Hepatocyte (in vitro differentiated cells): Measurements from ENCODE around the gene MAP3K2.

Source experiments
- EZH2 ChIP-seq: fragments of 200-600 bp; sonication (generic); IDR thresholded peaks from 2 replicates; pipeline ENCODE4 v1.6.1; 2016; ENCODE audit warnings: antibody characterized with exemption, mild to moderate bottlenecking, borderline replicate concordance
- EZH2phosphoT487 ChIP-seq: fragments of 200-600 bp; sonication (generic); IDR thresholded peaks from one replicate; pipeline ENCODE4 v1.6.1; 2018; ENCODE audit warnings: antibody characterized with exemption, mild to moderate bottlenecking, low read depth, moderate library complexity; ENCODE audit not compliant: unreplicated experiment, severe bottlenecking
- TF ChIP-seq, protein P1 (sequence below): fragments of 200-600 bp; sonication (generic); IDR thresholded peaks from 2 replicates; pipeline ENCODE4 v1.5.1; 2016; ENCODE audit warnings: antibody characterized with exemption, mild to moderate bottlenecking; ENCODE audit not compliant: poor library complexity

DNA sequence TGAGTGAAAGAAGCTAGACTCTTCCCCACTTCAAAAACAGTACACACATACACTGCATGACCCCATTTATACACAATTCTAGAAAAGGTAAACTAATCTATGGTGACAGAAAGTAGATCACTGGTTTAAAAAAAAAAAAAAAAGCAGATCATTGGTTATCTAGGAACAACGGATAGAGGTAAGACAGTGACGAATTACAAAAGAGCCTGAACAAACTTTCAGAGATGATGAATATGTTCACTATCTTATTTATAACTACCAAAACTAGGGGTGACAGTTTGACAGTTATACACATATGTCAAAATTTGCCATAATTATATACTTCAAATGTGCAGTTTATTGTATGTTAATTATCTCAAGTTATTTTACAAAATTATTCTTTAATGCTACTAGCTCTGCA lies 27.5 kb downstream of the MAP3K2 start:
- TF ChIP-seq, protein P1, sequence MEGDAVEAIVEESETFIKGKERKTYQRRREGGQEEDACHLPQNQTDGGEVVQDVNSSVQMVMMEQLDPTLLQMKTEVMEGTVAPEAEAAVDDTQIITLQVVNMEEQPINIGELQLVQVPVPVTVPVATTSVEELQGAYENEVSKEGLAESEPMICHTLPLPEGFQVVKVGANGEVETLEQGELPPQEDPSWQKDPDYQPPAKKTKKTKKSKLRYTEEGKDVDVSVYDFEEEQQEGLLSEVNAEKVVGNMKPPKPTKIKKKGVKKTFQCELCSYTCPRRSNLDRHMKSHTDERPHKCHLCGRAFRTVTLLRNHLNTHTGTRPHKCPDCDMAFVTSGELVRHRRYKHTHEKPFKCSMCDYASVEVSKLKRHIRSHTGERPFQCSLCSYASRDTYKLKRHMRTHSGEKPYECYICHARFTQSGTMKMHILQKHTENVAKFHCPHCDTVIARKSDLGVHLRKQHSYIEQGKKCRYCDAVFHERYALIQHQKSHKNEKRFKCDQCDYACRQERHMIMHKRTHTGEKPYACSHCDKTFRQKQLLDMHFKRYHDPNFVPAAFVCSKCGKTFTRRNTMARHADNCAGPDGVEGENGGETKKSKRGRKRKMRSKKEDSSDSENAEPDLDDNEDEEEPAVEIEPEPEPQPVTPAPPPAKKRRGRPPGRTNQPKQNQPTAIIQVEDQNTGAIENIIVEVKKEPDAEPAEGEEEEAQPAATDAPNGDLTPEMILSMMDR: no peak
- no peak for TF ChIP-seq EZH2phosphoT487
- no peak for TF ChIP-seq EZH2
